Tibial nerve (tissue), 3 donors: ENCODE measurements around the gene LAMP2.

ENCODE experiments used
- CTCF ChIP-seq, 5 experiments: fragments of 200-600 bp in 3 of 5; fragments of 450-650 bp in 2 of 5; sonication (generic) in 3 of 5; IDR thresholded peaks; one replicate each; pipeline ENCODE4 v1.5.1; 2016 to 2019; ENCODE audit warnings: antibody characterized with exemption in 5 of 5, mild to moderate bottlenecking in 3 of 5, moderate library complexity in 2 of 5
- POLR2A ChIP-seq, 2 donors: fragments of 450-650 bp; IDR thresholded peaks; one replicate each; pipeline ENCODE4 v1.6.1; 2017; ENCODE audit warnings: antibody characterized with exemption in 2 of 2, mild to moderate bottlenecking in 2 of 2, moderate library complexity in 2 of 2

DNA sequence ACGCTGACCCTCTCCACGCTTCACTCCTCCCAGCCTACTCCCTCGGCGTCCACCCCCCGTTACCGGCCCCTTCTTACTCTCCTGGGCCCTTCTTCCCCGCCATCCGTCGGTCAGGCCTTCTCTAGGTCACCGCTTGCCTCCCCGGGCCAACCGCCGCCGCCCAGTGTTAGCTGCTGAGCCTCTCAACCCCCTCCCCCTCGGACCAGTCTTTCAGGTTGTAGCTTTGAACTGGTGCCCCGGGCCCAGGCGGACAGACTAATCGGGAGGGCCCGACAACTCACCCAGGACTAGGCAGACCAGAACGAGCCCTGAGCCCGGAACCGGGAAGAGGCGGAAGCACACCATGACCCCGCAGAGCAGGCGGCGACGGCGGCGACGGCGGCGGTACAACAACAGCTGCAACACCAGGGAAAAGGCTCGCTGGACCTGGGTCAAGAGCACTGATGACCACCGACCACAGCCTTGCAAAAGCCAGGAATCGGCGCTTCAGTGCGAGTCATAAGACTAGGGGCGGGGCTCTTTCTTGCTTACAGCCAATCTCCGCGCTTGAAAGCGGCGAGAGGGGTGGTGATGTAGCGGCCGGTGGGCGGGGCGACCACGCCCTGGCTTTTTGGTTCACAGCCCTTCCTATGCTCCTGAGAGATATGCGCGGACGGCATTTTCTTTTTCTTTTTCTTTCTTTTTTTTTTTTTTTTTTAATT, at the start of gene LAMP2:
- no peak for TF ChIP-seq CTCF (IDR thresholded peaks at IDR 0.05)
- peak; percentile 81 to 83 for TF ChIP-seq POLR2A (IDR thresholded peaks at IDR 0.05)
